ENCODE measurements around the gene C2orf78. TPM values are rescaled to one million over a fixed set of nuclear protein-coding genes. Genes with fewer than 3 reads are reported as not detected.

Gene C2orf78
- polyA plus RNA-seq, 3 donors, result not detected

- no peak for TF ChIP-seq CTCF (IDR thresholded peaks at IDR 0.05)
- H3K4me3 Mint-ChIP-seq, result no peak overlapping the region
- peak overlapping the region in 1 of 2 donors; percentile 8 for H3K27ac ChIP-seq (ENCODE audit: low read depth in 1 of 2, low read length in 2 of 2)
- no peaks in the 10 kb centered on the region for H3K27me3 ChIP-seq (ENCODE audit: control insufficient read depth in 2 of 2, insufficient read depth in 2 of 2, low read length in 2 of 2)
- no peak for DNase-seq
- peaks cover 27 to 48% of the 10 kb centered on the region in 2 donors for H3K36me3 ChIP-seq (replicated peaks in 1 of 2; ENCODE audit: control insufficient read depth in 1 of 2, insufficient read depth in 2 of 2, low read length in 2 of 2)
- no peak overlapping the region for H3K4me2 ChIP-seq (replicated peaks; ENCODE audit: extremely low read depth, low read length, poor library complexity, severe bottlenecking)
- H3K9me3 ChIP-seq (replicated peaks in 1 of 2; ENCODE audit: control insufficient read depth in 1 of 2, insufficient read depth in 1 of 2, low read length in 2 of 2), result no peaks in the 10 kb centered on the region
- H3K27ac Mint-ChIP-seq, result no peak overlapping the region
- intact Hi-C loops (cut with micrococcal nuclease), result no loop called here
- no peak overlapping the region for H3K4me3 ChIP-seq (replicated peaks in 1 of 3; ENCODE audit: low read depth in 2 of 3, low read length in 3 of 3)
- H2AFZ ChIP-seq (ENCODE audit: insufficient read depth, low read depth, low read length, poor library complexity, severe bottlenecking), result no peak overlapping the region
- peaks cover 44% of the 10 kb centered on the region for H3K79me2 ChIP-seq (ENCODE audit: insufficient read depth, low read length)
- H3K4me1 Mint-ChIP-seq, result peaks cover 25% of the 10 kb centered on the region
- peaks cover 29 to 43% of the 10 kb centered on the region in 2 donors for H3K36me3 Mint-ChIP-seq
- H3K27me3 Mint-ChIP-seq (ENCODE audit: low read depth in 3 of 3), result peaks cover 0 to 2% (median 2%) of the 10 kb centered on the region in 3 donors
- H4K20me1 ChIP-seq (ENCODE audit: insufficient read depth, low read length), result no peaks in the 10 kb centered on the region
- H3K9ac ChIP-seq (ENCODE audit: insufficient read depth, low read length, poor library complexity, severe bottlenecking), result no peak overlapping the region
- peaks cover 14 to 26% of the 10 kb centered on the region in 2 donors for H3K4me1 ChIP-seq (ENCODE audit: control insufficient read depth in 1 of 2, insufficient read depth in 2 of 2, low read length in 2 of 2)
- H3K9me3 Mint-ChIP-seq, result peaks cover 0 to 5% (median 0%) of the 10 kb centered on the region in 7 donors
- 100% methylated on average over 3 of the region's 11 CpGs for WGBS (ENCODE audit: insufficient coverage)
These were observed 47.0 kb downstream of the C2orf78 start for GRCh38 chr2:73830871-73831401.

- H3K9me3 ChIP-seq (replicated peaks in 1 of 2; ENCODE audit: control insufficient read depth in 1 of 2, insufficient read depth in 1 of 2, low read length in 2 of 2), result no peaks in the 10 kb centered on the region
- intact Hi-C loops (cut with micrococcal nuclease), result no loop called here
These were observed 48.9 kb downstream of the C2orf78 start for GRCh38 chr2:73832930-73833329.

More at GRCh38 chr2:73832930-73833329, 48.9 kb downstream of the C2orf78 start:
- Histone ChIP-seq H3K79me2 (ENCODE audit: insufficient read depth, low read length) (peaks cover 44% of the 10 kb centered on the region), H3K4me3 (replicated peaks in 1 of 3; ENCODE audit: low read depth in 2 of 3, low read length in 3 of 3) (no peak overlapping the region), H2AFZ (ENCODE audit: insufficient read depth, low read depth, low read length, poor library complexity, severe bottlenecking) (no peak overlapping the region), H4K20me1 (ENCODE audit: insufficient read depth, low read length) (no peaks in the 10 kb centered on the region), H3K9ac (ENCODE audit: insufficient read depth, low read length, poor library complexity, severe bottlenecking) (no peak overlapping the region), H3K4me1 (ENCODE audit: control insufficient read depth in 1 of 2, insufficient read depth in 2 of 2, low read length in 2 of 2) (peaks cover 17 to 29% of the 10 kb centered on the region in 2 donors), H3K27me3 (ENCODE audit: control insufficient read depth in 2 of 2, insufficient read depth in 2 of 2, low read length in 2 of 2) (no peaks in the 10 kb centered on the region), H3K27ac (ENCODE audit: low read depth in 1 of 2, low read length in 2 of 2) (no peak overlapping the region), H3K36me3 (replicated peaks in 1 of 2; ENCODE audit: control insufficient read depth in 1 of 2, insufficient read depth in 2 of 2, low read length in 2 of 2) (peaks cover 34 to 53% of the 10 kb centered on the region in 2 donors), H3K4me2 (replicated peaks; ENCODE audit: extremely low read depth, low read length, poor library complexity, severe bottlenecking) (no peak overlapping the region)
- H3K4me1 Mint-ChIP-seq, result peaks cover 25% of the 10 kb centered on the region
- no peak overlapping the region for H3K27ac Mint-ChIP-seq
- H3K27me3 Mint-ChIP-seq (ENCODE audit: low read depth in 3 of 3), result no peaks in the 10 kb centered on the region
- DNase-seq, result no peak
- H3K4me3 Mint-ChIP-seq, result no peak overlapping the region
- no peak for TF ChIP-seq CTCF (IDR thresholded peaks at IDR 0.05)
- H3K36me3 Mint-ChIP-seq, result peaks cover 32 to 48% of the 10 kb centered on the region in 2 donors
- peaks cover 0 to 5% (median 0%) of the 10 kb centered on the region in 7 donors for H3K9me3 Mint-ChIP-seq
